SK-N-SH treated with all-trans-retinoic acid at 6 μM for 48 hours (cell line): ENCODE results near the gene NTF3.

Source experiments
- ATAC-seq: fragments of 200-7000 bp; cut with Tn5 transposase; 3 replicates; pipeline ENCODE4 v1.9.1; 2020; ENCODE audit warnings: mild to moderate bottlenecking, moderate library complexity
- BACH2 ChIP-seq: fragments of 250-450 bp; sonication (Bioruptor Pico); IDR thresholded peaks from 2 replicates; pipeline ENCODE4 v1.9.0; 2021; ENCODE audit warnings: mild to moderate bottlenecking, borderline replicate concordance
- ESRRG ChIP-seq: fragments of 250-450 bp; sonication (Bioruptor Pico); IDR thresholded peaks from 2 replicates; pipeline ENCODE4 v1.6.1; 2021; ENCODE audit warnings: mild to moderate bottlenecking
- GLIS3 ChIP-seq: fragments of 250-450 bp; sonication (Bioruptor Pico); IDR thresholded peaks from 2 replicates; pipeline ENCODE4 v1.5.0; 2020; ENCODE audit warnings: mild to moderate bottlenecking, moderate library complexity
- ISL1 ChIP-seq: fragments of 250-450 bp; sonication (Bioruptor Pico); IDR thresholded peaks from 2 replicates; pipeline ENCODE4 v2.1.2; 2022; ENCODE audit warnings: mild to moderate bottlenecking, moderate library complexity
- OSR1 ChIP-seq: fragments of 250-450 bp; sonication (Bioruptor Pico); IDR thresholded peaks from 2 replicates; pipeline ENCODE4 v1.8.0; 2022; ENCODE audit warnings: moderate library complexity, mild to moderate bottlenecking, inconsistent platforms
- PPARA ChIP-seq: fragments of 250-450 bp; sonication (Bioruptor Pico); IDR thresholded peaks from 2 replicates; pipeline ENCODE4 v1.5.0; 2020; ENCODE audit warnings: mild to moderate bottlenecking, borderline replicate concordance
- RARB ChIP-seq: fragments of 250-450 bp; sonication (Bioruptor Pico); IDR thresholded peaks from 2 replicates; pipeline ENCODE4 v1.8.0; 2021; ENCODE audit warnings: mild to moderate bottlenecking, moderate library complexity
- SNAI2 ChIP-seq: fragments of 250-450 bp; sonication (Bioruptor Pico); IDR thresholded peaks from 2 replicates; pipeline ENCODE4 v1.5.0; 2020; ENCODE audit warnings: mild to moderate bottlenecking, moderate library complexity
- TCF4 ChIP-seq: fragments of 250-450 bp; sonication (Bioruptor Pico); IDR thresholded peaks from 2 replicates; pipeline ENCODE4 v1.8.0; 2021; ENCODE audit warnings: mild to moderate bottlenecking, moderate library complexity, borderline replicate concordance
- TOX ChIP-seq: fragments of 250-450 bp; sonication (Bioruptor Pico); IDR thresholded peaks from 2 replicates; pipeline ENCODE4 v1.8.0; 2021; ENCODE audit warnings: mild to moderate bottlenecking, moderate library complexity, borderline replicate concordance
- ZC3H10 ChIP-seq: fragments of 250-450 bp; sonication (Bioruptor Pico); IDR thresholded peaks from 2 replicates; pipeline ENCODE4 v1.5.1; 2021; ENCODE audit warnings: mild to moderate bottlenecking, moderate library complexity
- ZFP3 ChIP-seq: fragments of 250-450 bp; sonication (Bioruptor Pico); IDR thresholded peaks from 2 replicates; pipeline ENCODE4 v1.5.0; 2020; ENCODE audit warnings: mild to moderate bottlenecking, moderate library complexity
- ZFP30 ChIP-seq: fragments of 450-650 bp; formaldehyde crosslinking; IDR thresholded peaks from 2 replicates; pipeline ENCODE4 v1.5.0; 2022; ENCODE audit warnings: mild to moderate bottlenecking, moderate library complexity
- ZNF70 ChIP-seq: fragments of 450-650 bp; formaldehyde crosslinking; IDR thresholded peaks from 2 replicates; pipeline ENCODE4 v1.5.0; 2020; ENCODE audit warnings: mild to moderate bottlenecking, moderate library complexity
- ZNF8 ChIP-seq: fragments of 450-650 bp; formaldehyde crosslinking; IDR thresholded peaks from 2 replicates; pipeline ENCODE4 v1.5.0; 2020; ENCODE audit warnings: mild to moderate bottlenecking, moderate library complexity
- TF ChIP-seq, protein P1 (sequence below): fragments of 250-450 bp; sonication (Bioruptor Pico); IDR thresholded peaks from 2 replicates; pipeline ENCODE4 v1.5.1; 2021; ENCODE audit warnings: mild to moderate bottlenecking, moderate library complexity
- TF ChIP-seq, protein P2 (sequence below): fragments of 250-450 bp; sonication (Bioruptor Pico); IDR thresholded peaks from 2 replicates; pipeline ENCODE4 v1.5.1; 2020; ENCODE audit warnings: low read depth, mild to moderate bottlenecking, moderate library complexity
- TF ChIP-seq, protein P3 (sequence below): fragments of 250-450 bp; sonication (Bioruptor Pico); IDR thresholded peaks from 2 replicates; pipeline ENCODE4 v1.8.0; 2020; ENCODE audit warnings: mild to moderate bottlenecking, moderate library complexity, borderline replicate concordance
- TF ChIP-seq, protein P4 (sequence below): fragments of 250-450 bp; sonication (Bioruptor Pico); IDR thresholded peaks from 2 replicates; pipeline ENCODE4 v1.5.0; 2020; ENCODE audit warnings: mild to moderate bottlenecking, moderate library complexity

Gene NTF3

DNA sequence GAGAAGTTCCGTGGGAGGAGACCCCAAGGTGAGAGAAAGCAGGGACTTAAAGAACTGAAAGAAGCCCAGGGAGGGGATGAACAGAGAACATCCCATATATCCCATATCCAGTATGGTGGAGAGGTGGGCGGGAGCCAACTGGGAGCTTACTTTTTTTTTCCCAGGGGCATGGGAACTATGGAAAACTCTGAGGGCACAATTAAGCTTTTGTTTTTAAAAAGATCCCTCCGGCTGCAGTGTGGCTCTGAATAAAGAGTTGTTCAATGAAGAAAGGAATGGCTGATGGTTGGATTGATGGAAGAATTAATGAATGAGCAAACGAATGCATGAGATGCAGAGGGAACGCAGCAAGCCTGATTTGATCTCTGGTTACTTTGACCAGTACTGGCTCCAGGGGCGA lies 12.6 kb downstream of the NTF3 start (continued):
- TF ChIP-seq ZNF70 (CRISPR knock-in tag): no peak
- no peak for TF ChIP-seq ZFP30 (CRISPR knock-in tag)
- TF ChIP-seq TCF4: no peak
- TF ChIP-seq, protein P1, sequence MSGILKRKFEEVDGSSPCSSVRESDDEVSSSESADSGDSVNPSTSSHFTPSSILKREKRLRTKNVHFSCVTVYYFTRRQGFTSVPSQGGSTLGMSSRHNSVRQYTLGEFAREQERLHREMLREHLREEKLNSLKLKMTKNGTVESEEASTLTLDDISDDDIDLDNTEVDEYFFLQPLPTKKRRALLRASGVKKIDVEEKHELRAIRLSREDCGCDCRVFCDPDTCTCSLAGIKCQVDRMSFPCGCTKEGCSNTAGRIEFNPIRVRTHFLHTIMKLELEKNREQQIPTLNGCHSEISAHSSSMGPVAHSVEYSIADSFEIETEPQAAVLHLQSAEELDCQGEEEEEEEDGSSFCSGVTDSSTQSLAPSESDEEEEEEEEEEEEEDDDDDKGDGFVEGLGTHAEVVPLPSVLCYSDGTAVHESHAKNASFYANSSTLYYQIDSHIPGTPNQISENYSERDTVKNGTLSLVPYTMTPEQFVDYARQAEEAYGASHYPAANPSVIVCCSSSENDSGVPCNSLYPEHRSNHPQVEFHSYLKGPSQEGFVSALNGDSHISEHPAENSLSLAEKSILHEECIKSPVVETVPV (CRISPR knock-in tag): no peak
- TF ChIP-seq PPARA: no peak

DNA sequence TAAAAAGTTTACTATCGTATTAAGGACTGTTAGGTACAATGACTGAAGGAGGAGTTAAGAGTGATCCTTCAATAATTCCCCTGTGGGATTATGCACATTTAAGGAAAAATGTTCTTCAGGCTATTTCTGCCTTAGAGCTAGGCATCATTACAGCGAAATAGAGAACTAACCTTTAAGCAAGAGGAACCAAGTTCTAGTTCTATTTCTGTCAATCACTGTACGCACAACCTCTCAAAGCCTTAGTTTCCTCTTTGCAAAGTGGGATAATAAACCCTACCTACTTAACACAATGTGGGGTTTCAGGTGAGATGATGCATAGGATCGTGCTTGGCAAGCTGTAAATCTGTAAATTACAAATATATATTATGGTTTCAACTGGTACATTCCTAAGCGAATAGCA lies 15.4 kb downstream of the NTF3 start:
- TF ChIP-seq, protein P2, sequence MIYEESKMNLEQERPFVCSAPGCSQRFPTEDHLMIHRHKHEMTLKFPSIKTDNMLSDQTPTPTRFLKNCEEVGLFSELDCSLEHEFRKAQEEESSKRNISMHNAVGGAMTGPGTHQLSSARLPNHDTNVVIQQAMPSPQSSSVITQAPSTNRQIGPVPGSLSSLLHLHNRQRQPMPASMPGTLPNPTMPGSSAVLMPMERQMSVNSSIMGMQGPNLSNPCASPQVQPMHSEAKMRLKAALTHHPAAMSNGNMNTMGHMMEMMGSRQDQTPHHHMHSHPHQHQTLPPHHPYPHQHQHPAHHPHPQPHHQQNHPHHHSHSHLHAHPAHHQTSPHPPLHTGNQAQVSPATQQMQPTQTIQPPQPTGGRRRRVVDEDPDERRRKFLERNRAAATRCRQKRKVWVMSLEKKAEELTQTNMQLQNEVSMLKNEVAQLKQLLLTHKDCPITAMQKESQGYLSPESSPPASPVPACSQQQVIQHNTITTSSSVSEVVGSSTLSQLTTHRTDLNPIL (CRISPR knock-in tag): no peak
- TF ChIP-seq OSR1 (no peak), TCF4 (no peak), GLIS3 (CRISPR knock-in tag) (no peak), RARB (no peak), ZFP3 (CRISPR knock-in tag) (no peak)
- TF ChIP-seq, all 23 proteins: peak for 0
- no peak for ATAC-seq

DNA sequence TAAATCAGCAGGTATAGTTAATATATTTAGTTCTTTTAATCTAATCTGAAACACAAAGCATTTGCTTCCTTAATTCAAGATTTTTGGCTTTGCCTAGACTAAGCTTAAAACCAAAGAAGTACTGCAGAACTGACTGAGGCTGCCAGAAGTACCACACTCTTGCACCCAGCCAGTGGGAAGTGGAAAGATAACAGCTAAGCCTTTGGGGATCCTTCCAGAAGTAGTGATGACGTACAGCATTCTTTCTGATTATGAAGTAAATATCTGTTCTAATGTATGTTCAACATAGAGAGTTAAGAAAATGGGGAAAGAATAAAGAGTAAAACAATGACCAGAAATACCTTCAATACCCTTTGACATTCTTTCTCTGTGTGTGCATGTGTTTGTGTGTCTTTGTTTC lies 19.3 kb downstream of the NTF3 start:
- no peak for ATAC-seq
- TF ChIP-seq RARB: no peak
- no peak for TF ChIP-seq ESRRG (CRISPR knock-in tag)
- no peak for TF ChIP-seq ISL1 (CRISPR knock-in tag)
- TF ChIP-seq ZFP3 (CRISPR knock-in tag): no peak
- no peak for TF ChIP-seq SNAI2 (CRISPR knock-in tag)
- TF ChIP-seq ZC3H10 (CRISPR knock-in tag): no peak
- TF ChIP-seq, protein P3, sequence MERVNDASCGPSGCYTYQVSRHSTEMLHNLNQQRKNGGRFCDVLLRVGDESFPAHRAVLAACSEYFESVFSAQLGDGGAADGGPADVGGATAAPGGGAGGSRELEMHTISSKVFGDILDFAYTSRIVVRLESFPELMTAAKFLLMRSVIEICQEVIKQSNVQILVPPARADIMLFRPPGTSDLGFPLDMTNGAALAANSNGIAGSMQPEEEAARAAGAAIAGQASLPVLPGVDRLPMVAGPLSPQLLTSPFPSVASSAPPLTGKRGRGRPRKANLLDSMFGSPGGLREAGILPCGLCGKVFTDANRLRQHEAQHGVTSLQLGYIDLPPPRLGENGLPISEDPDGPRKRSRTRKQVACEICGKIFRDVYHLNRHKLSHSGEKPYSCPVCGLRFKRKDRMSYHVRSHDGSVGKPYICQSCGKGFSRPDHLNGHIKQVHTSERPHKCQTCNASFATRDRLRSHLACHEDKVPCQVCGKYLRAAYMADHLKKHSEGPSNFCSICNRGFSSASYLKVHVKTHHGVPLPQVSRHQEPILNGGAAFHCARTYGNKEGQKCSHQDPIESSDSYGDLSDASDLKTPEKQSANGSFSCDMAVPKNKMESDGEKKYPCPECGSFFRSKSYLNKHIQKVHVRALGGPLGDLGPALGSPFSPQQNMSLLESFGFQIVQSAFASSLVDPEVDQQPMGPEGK: no peak
- TF ChIP-seq, protein P2 (CRISPR knock-in tag): no peak
- TF ChIP-seq ZNF70 (CRISPR knock-in tag): no peak
- TF ChIP-seq, protein P1 (CRISPR knock-in tag): no peak
- TF ChIP-seq OSR1: no peak
- no peak for TF ChIP-seq BACH2
- no peak for TF ChIP-seq TCF4
- no peak for TF ChIP-seq TOX (CRISPR knock-in tag)
- TF ChIP-seq, protein P4, sequence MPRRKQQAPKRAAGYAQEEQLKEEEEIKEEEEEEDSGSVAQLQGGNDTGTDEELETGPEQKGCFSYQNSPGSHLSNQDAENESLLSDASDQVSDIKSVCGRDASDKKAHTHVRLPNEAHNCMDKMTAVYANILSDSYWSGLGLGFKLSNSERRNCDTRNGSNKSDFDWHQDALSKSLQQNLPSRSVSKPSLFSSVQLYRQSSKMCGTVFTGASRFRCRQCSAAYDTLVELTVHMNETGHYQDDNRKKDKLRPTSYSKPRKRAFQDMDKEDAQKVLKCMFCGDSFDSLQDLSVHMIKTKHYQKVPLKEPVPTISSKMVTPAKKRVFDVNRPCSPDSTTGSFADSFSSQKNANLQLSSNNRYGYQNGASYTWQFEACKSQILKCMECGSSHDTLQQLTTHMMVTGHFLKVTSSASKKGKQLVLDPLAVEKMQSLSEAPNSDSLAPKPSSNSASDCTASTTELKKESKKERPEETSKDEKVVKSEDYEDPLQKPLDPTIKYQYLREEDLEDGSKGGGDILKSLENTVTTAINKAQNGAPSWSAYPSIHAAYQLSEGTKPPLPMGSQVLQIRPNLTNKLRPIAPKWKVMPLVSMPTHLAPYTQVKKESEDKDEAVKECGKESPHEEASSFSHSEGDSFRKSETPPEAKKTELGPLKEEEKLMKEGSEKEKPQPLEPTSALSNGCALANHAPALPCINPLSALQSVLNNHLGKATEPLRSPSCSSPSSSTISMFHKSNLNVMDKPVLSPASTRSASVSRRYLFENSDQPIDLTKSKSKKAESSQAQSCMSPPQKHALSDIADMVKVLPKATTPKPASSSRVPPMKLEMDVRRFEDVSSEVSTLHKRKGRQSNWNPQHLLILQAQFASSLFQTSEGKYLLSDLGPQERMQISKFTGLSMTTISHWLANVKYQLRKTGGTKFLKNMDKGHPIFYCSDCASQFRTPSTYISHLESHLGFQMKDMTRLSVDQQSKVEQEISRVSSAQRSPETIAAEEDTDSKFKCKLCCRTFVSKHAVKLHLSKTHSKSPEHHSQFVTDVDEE (CRISPR knock-in tag): no peak

DNA sequence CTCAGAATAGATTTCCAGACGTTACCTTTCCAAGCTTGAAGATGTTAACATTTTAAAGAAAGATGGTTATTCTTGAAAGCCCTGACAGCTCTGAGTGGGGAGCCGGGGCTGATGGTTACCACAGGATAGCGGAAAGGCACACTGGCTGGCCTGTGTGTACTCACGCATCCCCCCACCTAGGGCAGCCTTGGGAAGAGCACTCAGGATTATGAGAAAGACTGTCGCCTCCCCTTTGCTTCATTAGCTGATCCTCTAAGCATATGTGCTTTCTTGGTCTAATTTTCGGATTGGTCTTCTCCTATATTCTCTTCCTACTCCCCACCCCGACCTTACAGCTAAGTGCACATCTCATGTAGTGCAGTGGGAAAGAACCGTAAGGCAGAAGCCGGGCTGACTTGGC lies 20.7 kb downstream of the NTF3 start:
- ATAC-seq: no peak

More for the DNA sequence above, 20.7 kb downstream of the NTF3 start:
- TF ChIP-seq ZNF70 (CRISPR knock-in tag): no peak
- no peak for TF ChIP-seq ZNF8
- TF ChIP-seq OSR1: no peak
- TF ChIP-seq ESRRG (CRISPR knock-in tag): no peak
